MG63 (cell line): ENCODE results near the gene LRRC72. TPM values are rescaled to one million over a fixed set of nuclear protein-coding genes. Genes with fewer than 3 reads are reported as not detected.
"Not testable (repeated sequence)": the region's sequence is repeated elsewhere in the genome, so short reads cannot be mapped to it uniquely, and the experiment has no call there.

Source experiments
- DNase-seq: peaks from one replicate; pipeline ENCODE4 v3.0.0-alpha.2; 2020
- H3K27me3 ChIP-seq: fragments of 250-450 bp; sonication (Bioruptor Pico); 2 replicates; pipeline ENCODE4 v1.5.1; 2020; ENCODE audit warnings: mild to moderate bottlenecking, moderate library complexity
- H3K36me3 ChIP-seq: fragments of 250-450 bp; sonication (Bioruptor Pico); 2 replicates; pipeline ENCODE4 v1.5.1; 2020; ENCODE audit warnings: mild to moderate bottlenecking, moderate library complexity
- H3K4me3 ChIP-seq: fragments of 250-450 bp; sonication (Bioruptor Pico); 2 replicates; pipeline ENCODE4 v1.5.1; 2020; ENCODE audit warnings: mild to moderate bottlenecking, moderate library complexity
- H3K9me3 ChIP-seq: fragments of 250-450 bp; sonication (Bioruptor Pico); 2 replicates; pipeline ENCODE4 v1.5.1; 2020; ENCODE audit warnings: mild to moderate bottlenecking, moderate library complexity
- total RNA-seq: library from RNA; depleted of rRNA; stranded (reverse); fragments of >200 nt; shearing (Covaris generic); gene quantifications from 2 replicates; pipeline ENCODE4 v1.2.3, GENCODE V29; 2014; ENCODE audit warnings: low replicate concordance

The LRRC72 gene
- total RNA-seq, 1 experiment from 2014 or later, result not detected

DNA sequence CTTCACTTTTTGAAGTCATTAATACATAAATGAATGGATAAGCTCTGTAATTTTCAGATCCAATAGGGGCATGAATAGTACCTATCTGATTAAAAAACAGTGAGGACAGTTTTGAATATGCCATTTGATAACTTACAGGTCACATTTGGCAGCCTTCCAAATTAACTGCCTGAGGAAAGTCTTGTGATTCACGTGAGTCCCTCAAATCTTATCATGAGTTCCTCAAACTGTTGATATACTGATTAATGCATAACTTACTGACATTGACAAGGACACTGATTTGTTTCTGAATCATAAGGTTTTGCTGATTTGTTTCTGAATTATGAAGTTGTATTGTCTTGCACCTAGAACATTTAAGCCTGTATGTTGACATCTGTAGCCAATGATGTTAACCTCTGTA is 63.8 kb downstream of the LRRC72 start:
- no peaks in the 10 kb centered on the region for H3K36me3 ChIP-seq
- H3K9me3 ChIP-seq, result no peaks in the 10 kb centered on the region
- H3K4me3 ChIP-seq, result no peak overlapping the region
- DNase-seq, result no peak
- no peaks in the 10 kb centered on the region for H3K27me3 ChIP-seq

DNA sequence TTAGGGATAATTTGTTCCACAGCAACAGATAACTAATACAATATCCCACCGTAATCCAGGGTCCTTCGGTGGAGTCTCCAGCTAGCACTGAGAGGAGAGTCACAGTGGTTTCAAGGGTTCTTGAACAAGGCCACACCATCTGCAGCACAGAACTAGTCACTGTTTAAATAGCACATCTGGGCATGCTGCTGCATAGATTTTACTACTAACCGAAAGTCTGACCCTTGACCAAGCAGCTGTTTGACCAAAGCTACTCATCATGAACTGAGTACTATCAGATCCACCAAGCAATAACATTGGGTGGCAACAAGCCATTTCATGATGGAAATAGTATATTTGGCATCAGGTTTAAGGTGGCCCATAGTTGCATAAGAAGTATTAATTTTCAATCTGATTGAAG is 65.8 kb downstream of the LRRC72 start:
- no peak for DNase-seq
- no peak overlapping the region for H3K4me3 ChIP-seq
- no peaks in the 10 kb centered on the region for H3K27me3 ChIP-seq
- H3K36me3 ChIP-seq, result no peaks in the 10 kb centered on the region
- no peaks in the 10 kb centered on the region for H3K9me3 ChIP-seq

DNA sequence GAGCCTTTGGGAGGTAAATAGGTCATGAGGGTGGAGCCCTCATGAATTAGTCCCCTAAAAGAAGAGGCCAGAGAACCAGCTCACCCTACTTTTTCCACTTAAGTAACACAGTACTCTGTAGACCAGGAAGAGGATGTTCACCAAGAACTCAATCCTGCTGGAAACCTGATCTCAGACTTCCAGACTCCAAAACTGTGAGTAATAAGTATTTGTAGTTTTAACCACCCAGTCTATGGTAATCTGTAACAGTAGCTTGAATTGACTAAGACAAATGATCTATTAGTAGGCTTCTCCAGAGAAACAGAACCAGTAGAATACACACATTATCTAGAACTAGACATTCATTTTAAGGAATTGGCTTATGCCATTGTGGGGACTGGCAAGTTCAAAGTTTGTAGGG is 67.4 kb downstream of the LRRC72 start:
- H3K27me3 ChIP-seq, result no peaks in the 10 kb centered on the region
- H3K4me3 ChIP-seq, result no peak overlapping the region
- no peak for DNase-seq
- no peaks in the 10 kb centered on the region for H3K9me3 ChIP-seq
- H3K36me3 ChIP-seq, result no peaks in the 10 kb centered on the region

DNA sequence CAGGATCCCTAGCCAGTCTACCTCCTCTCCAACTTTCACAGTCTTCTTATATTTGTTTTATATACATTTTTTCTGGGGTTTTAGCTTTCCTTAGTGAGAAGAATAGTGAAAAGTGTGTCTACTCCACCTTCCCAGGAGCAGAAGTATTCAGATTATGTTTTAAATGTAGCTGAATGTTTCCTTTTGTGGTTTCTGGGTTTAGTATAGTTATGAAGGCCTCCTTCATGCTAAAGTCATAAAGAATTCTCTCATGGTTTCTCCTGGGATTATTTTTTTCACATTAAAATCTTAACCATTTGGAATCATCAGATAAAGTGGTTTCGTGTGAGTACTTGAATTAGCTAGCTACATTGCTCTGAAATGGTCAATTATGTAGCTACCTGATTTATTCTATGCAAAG is 68.1 kb downstream of the LRRC72 start:
- no peaks in the 10 kb centered on the region for H3K9me3 ChIP-seq
- no peak overlapping the region for H3K4me3 ChIP-seq
- DNase-seq, result no peak
- no peaks in the 10 kb centered on the region for H3K36me3 ChIP-seq
- H3K27me3 ChIP-seq, result no peaks in the 10 kb centered on the region

DNA sequence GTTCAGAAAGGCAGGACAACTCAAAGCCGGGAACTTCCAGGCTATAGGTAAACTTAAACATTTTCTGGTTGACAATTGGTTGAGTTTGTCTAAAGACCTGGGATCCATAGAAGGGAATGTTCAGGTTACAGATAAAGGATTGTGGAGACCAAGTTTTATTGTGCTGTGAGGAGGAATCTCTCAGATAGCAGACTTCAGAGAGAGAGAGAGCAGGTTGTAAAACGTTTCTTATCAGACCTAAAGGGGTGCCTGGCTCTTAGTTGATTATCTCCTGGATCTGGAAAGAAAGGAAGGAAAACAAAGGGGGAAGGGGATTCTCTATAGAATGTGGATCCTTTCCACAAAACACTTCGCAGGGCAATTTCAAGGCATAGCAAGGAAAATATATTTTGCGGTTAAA is 69.0 kb downstream of the LRRC72 start:
- H3K4me3 ChIP-seq, H3K36me3 ChIP-seq, H3K27me3 ChIP-seq, DNase-seq, H3K9me3 ChIP-seq: not testable (repeated sequence)

DNA sequence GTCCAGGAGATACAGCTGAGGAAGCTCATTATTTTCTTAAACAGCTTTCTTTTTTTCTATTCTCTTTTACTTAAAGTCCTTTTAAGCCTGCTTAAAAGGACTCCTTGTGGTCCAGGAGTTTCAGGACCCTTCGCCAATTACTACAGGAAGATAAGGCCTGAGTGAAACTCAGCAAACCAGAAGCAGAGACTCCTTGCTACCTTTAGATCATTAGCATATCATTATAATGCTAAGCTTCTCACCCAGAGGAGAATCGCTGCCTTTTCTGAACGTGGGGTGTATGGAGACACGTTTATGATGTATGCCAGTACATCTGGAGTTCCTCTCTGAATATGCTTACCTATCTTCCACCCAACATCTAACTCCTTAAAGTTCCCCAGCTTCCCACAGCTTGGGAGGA is 71.4 kb downstream of the LRRC72 start:
- Histone ChIP-seq H3K27me3 (no peaks in the 10 kb centered on the region), H3K4me3 (no peak overlapping the region), H3K36me3 (no peaks in the 10 kb centered on the region; the same call in 1 of the 2 replicates), H3K9me3 (no peaks in the 10 kb centered on the region)
- no peak for DNase-seq

DNA sequence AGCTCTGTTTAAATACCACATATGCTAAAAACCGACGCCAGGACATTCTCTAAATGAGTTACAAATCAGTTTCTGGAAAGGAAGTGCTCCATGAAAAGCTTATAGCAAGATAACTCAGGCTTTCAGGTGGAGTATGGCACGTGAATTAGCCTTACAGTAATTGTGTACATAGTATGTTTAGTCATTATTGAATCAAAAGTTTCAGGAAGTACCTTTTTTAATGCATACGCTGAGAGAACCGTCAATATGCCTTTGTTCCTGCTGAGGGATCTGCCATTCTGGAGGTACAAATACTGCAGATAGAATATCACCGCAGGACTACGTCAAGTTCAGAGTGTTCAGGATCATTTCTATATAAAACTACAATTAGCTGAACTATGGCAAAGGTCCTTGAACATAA is 73.2 kb downstream of the LRRC72 start:
- no peak overlapping the region for H3K4me3 ChIP-seq
- no peak for DNase-seq
- H3K36me3 ChIP-seq, result no peaks in the 10 kb centered on the region; the same call in 1 of the 2 replicates
- no peaks in the 10 kb centered on the region for H3K27me3 ChIP-seq
- H3K9me3 ChIP-seq, result no peaks in the 10 kb centered on the region

DNA sequence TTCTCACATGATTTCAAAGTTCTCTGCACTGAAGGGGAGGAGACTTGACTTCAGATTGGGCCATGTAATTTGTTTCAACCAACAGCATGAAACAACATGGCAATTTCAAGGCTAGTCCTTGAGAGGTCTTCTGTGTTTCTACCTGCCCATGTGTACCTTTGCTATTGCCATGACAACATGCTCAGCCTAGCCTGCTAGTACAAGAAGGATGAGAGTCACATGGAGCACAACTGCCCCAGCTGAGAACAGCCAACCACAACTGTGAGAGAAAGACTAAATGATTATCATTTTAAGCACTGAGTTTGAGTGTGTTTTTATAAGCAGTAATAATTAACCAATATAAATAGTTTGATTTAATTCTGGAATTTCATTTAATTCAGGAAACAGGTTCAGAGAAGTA is 77.0 kb downstream of the LRRC72 start:
- DNase-seq, result no peak
- H3K4me3 ChIP-seq, result no peak overlapping the region
- H3K9me3 ChIP-seq, result no peaks in the 10 kb centered on the region
- no peaks in the 10 kb centered on the region for H3K27me3 ChIP-seq
- no peaks in the 10 kb centered on the region; the same call in 1 of the 2 replicates for H3K36me3 ChIP-seq

DNA sequence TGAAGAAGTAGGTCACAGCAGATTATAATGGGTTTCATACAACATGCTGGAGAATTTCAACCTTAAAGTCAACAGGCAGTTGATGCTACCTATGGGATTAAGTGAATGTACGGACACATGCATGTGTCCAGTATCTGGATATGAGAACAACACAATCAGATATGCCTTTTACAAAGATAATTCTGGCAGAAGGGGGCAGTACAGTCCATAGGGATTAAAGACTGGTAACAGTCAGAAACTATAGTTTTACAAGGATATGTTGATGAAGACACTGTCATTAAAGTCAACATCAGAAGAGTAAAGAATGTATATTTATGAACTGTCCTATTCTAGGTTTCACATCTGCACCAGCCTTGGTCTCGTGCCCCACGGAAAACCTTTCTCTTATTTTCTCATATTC is 77.4 kb downstream of the LRRC72 start:
- H3K27me3 ChIP-seq, result no peaks in the 10 kb centered on the region
- no peak overlapping the region for H3K4me3 ChIP-seq
- no peaks in the 10 kb centered on the region for H3K9me3 ChIP-seq
- H3K36me3 ChIP-seq, result no peaks in the 10 kb centered on the region; the same call in 1 of the 2 replicates
- no peak for DNase-seq

DNA sequence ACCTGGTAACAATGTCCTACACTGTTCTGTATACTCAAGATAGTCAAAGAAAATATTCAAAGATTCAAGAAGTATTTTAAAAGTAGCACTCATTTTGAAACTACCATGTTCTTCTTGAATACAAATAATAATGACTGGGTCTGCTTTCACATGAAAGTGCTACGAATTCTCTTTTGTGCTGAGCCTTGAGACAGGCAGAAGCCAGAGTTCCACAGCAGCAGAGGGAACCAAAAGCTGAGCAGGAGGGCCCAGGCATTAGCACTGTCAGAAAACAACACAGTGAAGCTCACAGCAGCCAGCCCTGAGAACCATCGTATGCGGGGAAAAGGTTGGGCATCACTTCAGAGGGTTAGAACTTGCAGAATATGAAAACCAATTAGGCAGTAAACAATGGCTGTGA is 80.1 kb downstream of the LRRC72 start:
- Histone ChIP-seq H3K27me3 (no peaks in the 10 kb centered on the region), H3K9me3 (no peaks in the 10 kb centered on the region), H3K4me3 (no peak overlapping the region), H3K36me3 (peaks cover 4% of the 10 kb centered on the region)
- DNase-seq, result no peak

DNA sequence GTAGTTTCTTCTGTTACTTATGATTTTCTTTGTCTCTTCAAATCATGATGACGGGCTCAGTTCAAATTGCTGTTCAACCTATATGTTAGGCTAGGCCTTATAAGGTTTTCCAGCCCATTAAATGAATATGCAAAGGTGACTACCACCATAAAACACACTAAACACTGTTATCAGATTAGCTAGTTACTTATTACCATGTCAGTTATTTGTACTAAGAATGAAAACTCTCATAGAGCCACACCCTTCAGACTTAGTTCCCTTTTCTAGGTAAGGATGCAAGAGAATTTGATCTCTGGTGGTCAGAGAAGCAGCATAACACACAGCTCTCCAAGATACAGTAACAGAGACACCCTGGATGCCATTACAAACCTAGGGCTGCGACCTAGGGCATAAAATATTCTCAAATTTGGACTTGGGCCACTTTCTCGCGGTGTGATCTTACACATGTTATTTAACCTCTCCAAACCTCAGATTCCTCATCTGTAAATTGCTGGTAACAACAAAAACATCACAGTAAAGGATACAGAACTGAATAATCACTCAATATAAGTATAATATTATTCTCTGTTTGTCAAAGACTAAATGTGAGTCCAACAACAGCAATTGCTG is 83.3 kb downstream of the LRRC72 start:
- Histone ChIP-seq H3K4me3 (no peak overlapping the region), H3K9me3 (no peaks in the 10 kb centered on the region), H3K36me3 (peaks cover 10% of the 10 kb centered on the region), H3K27me3 (no peaks in the 10 kb centered on the region)
- no peak for DNase-seq

DNA sequence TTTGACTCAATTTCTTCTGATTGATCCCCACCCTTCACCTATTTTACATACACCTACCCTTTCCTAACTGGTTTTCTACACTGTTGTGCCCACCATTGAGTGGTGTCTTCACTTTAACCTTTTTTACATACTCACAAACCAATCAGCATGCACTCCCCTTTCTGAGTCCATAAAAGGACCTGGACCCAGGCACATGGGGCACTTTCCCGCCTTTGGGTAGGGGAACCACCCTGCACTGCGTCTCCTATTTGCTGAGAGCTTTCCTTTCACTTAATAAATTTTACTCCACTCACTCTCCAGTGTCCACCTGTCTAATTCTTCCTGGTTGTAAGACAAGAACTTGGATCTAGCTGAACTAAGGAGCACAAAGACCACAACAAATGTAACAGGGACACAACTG is 85.1 kb downstream of the LRRC72 start:
- no peak overlapping the region for H3K4me3 ChIP-seq
- DNase-seq, result no peak
- peaks cover 10% of the 10 kb centered on the region for H3K36me3 ChIP-seq
- no peaks in the 10 kb centered on the region for H3K27me3 ChIP-seq
- H3K9me3 ChIP-seq, result no peaks in the 10 kb centered on the region

DNA sequence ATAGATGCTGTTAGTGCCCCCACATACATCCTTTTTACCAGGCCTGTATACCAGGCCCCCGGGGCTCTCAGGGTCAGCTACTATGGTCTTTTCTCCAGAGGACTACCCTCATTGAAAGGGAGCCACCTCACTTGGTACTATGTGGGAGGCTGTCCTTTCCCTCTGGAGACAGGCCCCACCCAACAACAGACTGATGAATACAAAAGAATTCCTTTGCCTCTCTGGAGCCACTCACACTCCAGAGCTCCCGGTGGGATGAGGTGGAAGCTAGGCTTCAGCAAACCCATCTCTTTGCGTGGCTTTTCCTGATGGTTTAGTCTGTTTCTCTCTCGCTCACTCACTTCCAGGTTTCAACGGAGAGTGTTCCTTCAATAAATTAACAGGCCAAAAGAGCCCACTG is 88.6 kb downstream of the LRRC72 start:
- no peak for DNase-seq
- Histone ChIP-seq H3K4me3 (no peak overlapping the region), H3K27me3 (no peaks in the 10 kb centered on the region), H3K9me3 (no peaks in the 10 kb centered on the region), H3K36me3 (peaks cover 6% of the 10 kb centered on the region)

DNA sequence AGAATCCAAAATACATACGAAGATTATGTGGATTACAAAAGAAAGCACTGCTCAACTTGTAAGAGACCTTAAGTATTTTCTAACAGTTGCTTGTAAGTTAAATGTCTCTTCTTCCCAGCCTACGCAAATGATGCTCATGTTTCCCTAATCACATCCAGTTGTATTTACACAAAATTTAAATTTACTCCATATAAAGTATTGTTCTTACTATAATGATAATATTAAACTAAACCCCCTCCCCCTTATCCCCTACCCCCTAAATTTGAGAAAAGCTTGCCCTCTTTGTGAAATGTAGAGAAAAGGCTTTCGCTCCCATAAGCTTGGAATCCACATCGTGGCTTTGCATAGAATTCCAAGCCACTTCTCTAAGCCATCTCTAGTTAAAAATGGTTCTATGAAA is 89.5 kb downstream of the LRRC72 start:
- H3K27me3 ChIP-seq, result no peaks in the 10 kb centered on the region
- H3K9me3 ChIP-seq, result no peaks in the 10 kb centered on the region
- DNase-seq, result no peak
- peaks cover 6% of the 10 kb centered on the region for H3K36me3 ChIP-seq
- H3K4me3 ChIP-seq, result no peak overlapping the region

DNA sequence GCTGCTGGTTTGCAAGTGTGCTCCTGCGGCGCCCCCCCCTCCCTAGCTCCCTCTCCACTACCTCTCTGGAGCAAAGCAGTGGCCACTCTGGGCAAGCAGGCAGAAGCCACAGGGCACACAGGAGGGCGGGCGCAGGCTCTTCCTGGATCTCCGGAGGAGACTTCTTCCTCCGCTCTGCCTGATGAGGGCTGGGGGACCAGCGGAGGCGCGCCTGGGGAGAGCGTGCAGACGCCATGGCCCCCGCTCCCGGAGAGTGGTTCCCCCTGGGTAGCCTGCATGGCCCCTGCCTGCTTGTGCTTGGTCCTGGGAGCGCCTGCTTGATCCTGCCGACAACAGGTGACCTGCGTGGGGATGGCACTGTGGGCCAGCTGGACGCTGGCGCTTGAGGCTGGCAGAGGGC is 89.9 kb downstream of the LRRC72 start:
- no peak overlapping the region for H3K4me3 ChIP-seq
- no peak for DNase-seq
- H3K36me3 ChIP-seq, result peaks cover 6% of the 10 kb centered on the region
- H3K27me3 ChIP-seq, result no peaks in the 10 kb centered on the region
- no peaks in the 10 kb centered on the region for H3K9me3 ChIP-seq

DNA sequence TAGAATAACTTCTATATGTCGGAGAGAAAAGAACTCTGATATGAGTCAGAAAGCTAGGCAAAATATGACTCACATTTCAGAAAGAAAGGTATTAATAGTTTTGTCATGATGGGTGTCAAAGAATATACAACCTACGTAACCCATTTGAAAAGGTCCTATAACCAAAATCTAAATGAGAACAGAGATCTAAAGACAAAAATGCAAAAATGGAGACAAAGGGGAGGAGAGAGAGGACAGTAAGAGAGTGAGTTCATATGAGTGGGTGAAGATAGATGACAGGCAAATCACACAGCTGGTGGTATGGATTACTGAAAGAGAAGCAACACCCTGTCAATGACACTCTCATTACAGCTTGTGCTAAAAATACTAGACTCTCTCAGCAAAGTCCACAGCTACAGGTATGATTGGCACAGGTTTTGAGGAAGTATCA is 93.4 kb downstream of the LRRC72 start:
- Histone ChIP-seq H3K9me3 (no peaks in the 10 kb centered on the region), H3K27me3 (no peaks in the 10 kb centered on the region), H3K4me3 (no peak overlapping the region), H3K36me3 (peaks cover 2% of the 10 kb centered on the region)
- no peak for DNase-seq

DNA sequence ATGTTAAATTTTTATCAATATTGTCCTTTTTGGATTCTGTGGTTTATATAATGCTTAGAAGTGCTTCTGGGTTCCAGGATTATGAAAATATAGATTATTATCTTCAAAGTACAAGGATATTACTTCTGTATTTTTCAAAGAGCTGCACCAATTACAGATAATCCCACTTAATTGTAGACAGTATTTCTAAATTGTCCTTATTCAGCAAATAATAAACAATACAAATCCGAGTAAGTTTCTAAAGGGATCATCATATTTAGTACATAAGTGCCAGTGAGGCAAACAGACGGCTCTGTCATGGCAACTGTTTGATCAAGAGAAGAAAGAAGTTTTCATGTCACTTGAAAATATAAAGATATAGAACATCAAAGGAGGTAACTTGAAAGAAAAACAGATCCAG is 99.8 kb downstream of the LRRC72 start:
- Histone ChIP-seq H3K36me3 (peaks cover 11% of the 10 kb centered on the region), H3K4me3 (no peak overlapping the region), H3K9me3 (no peaks in the 10 kb centered on the region), H3K27me3 (no peaks in the 10 kb centered on the region)
- DNase-seq, result no peak

DNA sequence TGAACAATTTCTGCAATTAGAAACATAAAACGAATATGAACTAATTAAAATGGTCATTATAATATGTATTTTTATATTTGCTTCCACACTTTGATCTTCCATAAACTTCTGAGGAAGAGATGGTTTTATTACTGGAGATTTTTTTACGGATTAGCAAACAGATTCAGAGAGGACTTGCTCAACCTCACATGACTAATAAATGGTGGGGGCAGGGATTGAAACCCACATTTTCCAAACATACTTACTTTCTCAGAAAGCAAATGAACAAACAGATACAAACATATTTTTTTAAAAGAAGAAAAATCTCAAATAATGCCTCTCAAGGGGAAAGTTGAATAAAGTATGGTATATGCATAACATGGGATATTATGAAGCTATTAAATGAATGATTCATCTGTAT is 100.6 kb downstream of the LRRC72 start:
- no peak for DNase-seq
- Histone ChIP-seq H3K27me3 (no peaks in the 10 kb centered on the region), H3K4me3 (no peak overlapping the region), H3K9me3 (no peaks in the 10 kb centered on the region), H3K36me3 (peaks cover 9% of the 10 kb centered on the region)

DNA sequence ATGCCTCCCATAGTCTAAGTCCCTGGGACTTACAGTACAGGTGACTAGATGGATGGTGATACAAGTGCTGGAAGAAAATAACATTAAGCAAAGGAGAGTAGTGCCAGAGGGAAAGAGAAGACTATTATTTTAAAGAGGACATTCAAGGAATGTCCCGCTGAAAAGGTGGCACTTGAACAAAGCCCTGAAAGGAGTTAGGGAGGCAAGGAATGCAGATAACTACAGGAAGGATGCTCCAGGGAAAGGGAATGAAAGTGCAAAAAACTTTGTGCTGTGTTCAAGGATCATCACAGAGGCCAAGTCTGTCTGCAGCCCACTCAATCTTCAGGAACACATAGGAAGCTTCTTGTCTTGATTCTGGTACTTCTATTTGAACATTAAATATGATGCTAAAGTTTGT is 104.0 kb downstream of the LRRC72 start:
- DNase-seq, result no peak
- Histone ChIP-seq H3K4me3 (no peak overlapping the region), H3K27me3 (no peaks in the 10 kb centered on the region), H3K36me3 (peaks cover 15% of the 10 kb centered on the region), H3K9me3 (no peaks in the 10 kb centered on the region)
